NCI-H510A (cell line): Measurements from ENCODE around the gene DUSP8.

Experiments
- DNase-seq: peaks from one replicate; lab custom pipeline; 2025; lab: John Stamatoyannopoulos, UW

The DUSP8 gene

GRCh38 chr11:1565173-1565903 lies 6.7 kb downstream of the DUSP8 start:
- no peak for DNase-seq

- peak; percentile 50 for DNase-seq
These were observed 7.4 kb downstream of the DUSP8 start for GRCh38 chr11:1564535-1565172.

- DNase-seq, result no peak
These were observed 8.2 kb downstream of the DUSP8 start for GRCh38 chr11:1563697-1564534.

- no peak for DNase-seq
These were observed 8.9 kb downstream of the DUSP8 start for GRCh38 chr11:1563149-1563638.

GRCh38 chr11:1562469-1563148 lies 9.5 kb downstream of the DUSP8 start:
- no peak for DNase-seq

GRCh38 chr11:1561955-1562354 lies 10.1 kb downstream of the DUSP8 start:
- DNase-seq, result no peak

- DNase-seq, result no peak
These were observed 10.8 kb downstream of the DUSP8 start for GRCh38 chr11:1561266-1561665.

GRCh38 chr11:1560649-1561251 lies 11.3 kb downstream of the DUSP8 start:
- no peak for DNase-seq

GRCh38 chr11:1560002-1560648 lies 11.9 kb downstream of the DUSP8 start:
- DNase-seq, result no peak

- DNase-seq, result peak; percentile 32
These were observed 12.7 kb downstream of the DUSP8 start for GRCh38 chr11:1559111-1559951.

GRCh38 chr11:1558775-1559110 lies 13.3 kb downstream of the DUSP8 start:
- no peak for DNase-seq

GRCh38 chr11:1557904-1558774 lies 13.9 kb downstream of the DUSP8 start:
- DNase-seq, result no peak

- no peak for DNase-seq
These were observed 14.8 kb downstream of the DUSP8 start for GRCh38 chr11:1557051-1557884.

GRCh38 chr11:1556278-1556902 lies 15.7 kb downstream of the DUSP8 start:
- no peak for DNase-seq

- DNase-seq, result no peak
These were observed 16.3 kb downstream of the DUSP8 start for GRCh38 chr11:1555713-1556153.

- no peak for DNase-seq
These were observed 16.9 kb downstream of the DUSP8 start for GRCh38 chr11:1554981-1555712.
